Measurements from ENCODE around the gene SLC29A3.
"Not testable (repeated sequence)": the region's sequence is repeated elsewhere in the genome, so short reads cannot be mapped to it uniquely, and the experiment has no call there.

The SLC29A3 gene

DNA sequence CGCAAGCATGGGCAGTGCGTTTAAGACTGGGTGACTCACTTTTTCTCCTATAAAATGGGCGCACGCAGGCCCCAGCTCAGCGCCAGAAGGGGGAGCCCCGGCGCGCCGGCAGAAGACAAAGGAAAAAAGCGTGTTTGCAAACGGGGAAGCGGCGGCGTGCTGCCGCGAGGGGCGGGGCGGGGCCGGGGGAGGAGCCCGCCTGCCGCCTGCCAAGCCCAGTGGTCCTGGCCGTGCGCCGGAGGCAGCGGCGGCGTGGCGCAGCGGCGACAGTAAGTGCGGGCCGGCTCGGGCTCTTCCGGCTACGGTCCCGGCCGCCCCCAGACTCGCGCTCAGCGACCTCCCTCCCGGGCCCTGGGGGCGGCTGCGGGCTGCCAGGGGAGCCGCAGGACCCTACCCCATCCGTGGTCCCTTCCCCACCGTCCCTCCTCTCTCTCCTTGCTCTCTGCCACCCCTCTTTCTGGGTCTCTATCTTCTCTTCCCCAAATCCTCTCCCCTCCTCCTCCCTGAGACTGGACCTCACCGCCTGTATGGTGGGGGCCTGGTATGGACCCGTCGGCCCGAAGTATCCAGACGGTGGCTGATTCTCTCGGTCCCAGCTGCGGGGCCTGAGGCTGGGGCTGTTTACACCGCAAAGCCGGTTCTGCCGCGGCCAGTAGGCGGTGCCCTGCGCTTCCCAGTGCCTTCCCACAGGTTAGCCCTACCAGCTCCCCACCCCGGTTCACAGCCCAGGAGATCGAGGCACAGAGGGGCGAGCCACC, at the start of gene SLC29A3:
SLC29A3 (plus strand) TSS at position 218 of the 758 bp plus-strand sequence; CDS start at position 269, 51 bp downstream.
- Histone ChIP-seq H3K27ac (ENCODE audit: low read depth, low read length) (peak within 1 kb of the TSS; percentile 74), H3K4me3 (ENCODE audit: low read depth, low read length) (peak within 1 kb of the TSS; percentile 79), H3K9me3 (ENCODE audit: control insufficient read depth, insufficient read depth, low read length) (no peaks in the 10 kb centered on the region), H3K9ac (ENCODE audit: low read depth, low read length) (peak within 1 kb of the TSS; percentile 73), H3K36me3 (ENCODE audit: control insufficient read depth, insufficient read depth, low read length) (peaks cover 15% of the 10 kb centered on the region), H3K27me3 (ENCODE audit: control insufficient read depth, insufficient read depth, low read length) (no peaks in the 10 kb centered on the region), H3K4me1 (ENCODE audit: control insufficient read depth, insufficient read depth, low read length) (peaks cover 10% of the 10 kb centered on the region)

DNA sequence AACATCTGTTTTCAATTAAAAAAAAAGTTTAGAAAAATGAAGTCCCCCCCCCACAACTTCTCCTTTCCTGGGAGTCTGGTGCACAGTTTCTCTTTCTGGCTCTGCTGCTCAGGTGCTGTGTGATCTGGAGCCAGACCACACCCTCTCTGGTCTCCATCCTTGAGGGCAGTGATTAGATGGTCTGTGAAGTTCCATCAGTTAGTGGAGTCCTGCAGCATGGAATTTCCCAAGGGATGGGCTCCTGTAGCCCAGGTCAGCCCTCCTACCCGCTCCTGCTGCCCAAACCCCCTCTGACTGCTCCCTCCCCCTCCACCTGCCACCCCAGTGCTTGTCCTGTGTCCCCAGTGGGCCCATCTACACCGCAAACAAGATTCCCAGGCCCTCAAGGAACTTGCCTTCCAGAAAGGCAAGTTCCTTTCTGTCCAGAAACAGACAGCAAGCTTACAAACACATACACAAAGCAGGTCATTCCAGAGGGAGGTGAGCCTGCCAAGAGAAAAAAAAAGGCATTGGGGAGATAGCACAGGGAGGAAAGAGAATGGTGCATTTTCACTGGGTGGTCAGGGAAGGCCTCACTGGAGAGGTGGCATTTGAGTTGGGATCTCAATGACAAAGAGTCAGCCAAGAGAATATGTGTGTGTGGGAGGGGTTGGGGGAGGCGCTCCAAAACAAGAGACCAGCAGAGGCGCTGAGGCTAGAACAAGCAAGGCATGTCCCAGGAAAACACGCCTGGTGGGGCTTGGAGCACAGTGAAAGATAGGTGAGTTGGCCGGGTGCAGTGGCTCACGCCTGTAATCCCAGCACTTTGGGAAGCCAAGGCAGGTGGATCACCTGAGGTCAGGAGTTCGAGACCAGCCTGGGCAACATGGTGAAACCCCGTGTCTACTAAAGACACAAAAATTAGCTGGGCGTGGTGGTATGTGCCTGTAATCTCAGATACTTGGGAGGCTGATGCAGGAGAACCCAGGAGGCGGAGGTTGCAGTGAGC, 49.5 kb upstream of the SLC29A3 start:
- peak overlapping the region; percentile 22; the same call in 1 of the 2 replicates for H3K4me3 ChIP-seq (ENCODE audit: low read depth, low read length)
- H3K9me3 ChIP-seq (ENCODE audit: control insufficient read depth, insufficient read depth, low read length): no peaks in the 10 kb centered on the region
- peaks cover 11% of the 10 kb centered on the region for H3K4me1 ChIP-seq (ENCODE audit: control insufficient read depth, insufficient read depth, low read length)
- H3K27ac ChIP-seq (ENCODE audit: low read depth, low read length): peak overlapping the region; percentile 94
- H3K9ac ChIP-seq (ENCODE audit: low read depth, low read length): no peak overlapping the region
- H3K36me3 ChIP-seq (ENCODE audit: control insufficient read depth, insufficient read depth, low read length): no peaks in the 10 kb centered on the region
- no peaks in the 10 kb centered on the region for H3K27me3 ChIP-seq (ENCODE audit: control insufficient read depth, insufficient read depth, low read length)

- H3K27ac ChIP-seq (ENCODE audit: low read depth, low read length): peak overlapping the region; percentile 94
- no peak overlapping the region for H3K9ac ChIP-seq (ENCODE audit: low read depth, low read length)
- no peaks in the 10 kb centered on the region for H3K27me3 ChIP-seq (ENCODE audit: control insufficient read depth, insufficient read depth, low read length)
- H3K4me1 ChIP-seq (ENCODE audit: control insufficient read depth, insufficient read depth, low read length): peaks cover 11% of the 10 kb centered on the region
- H3K4me3 ChIP-seq (ENCODE audit: low read depth, low read length): no peak overlapping the region
- no peaks in the 10 kb centered on the region for H3K9me3 ChIP-seq (ENCODE audit: control insufficient read depth, insufficient read depth, low read length)
- no peaks in the 10 kb centered on the region for H3K36me3 ChIP-seq (ENCODE audit: control insufficient read depth, insufficient read depth, low read length)
Measured at GRCh38 chr10:71270301-71271220, 48.5 kb upstream of the SLC29A3 start.

DNA sequence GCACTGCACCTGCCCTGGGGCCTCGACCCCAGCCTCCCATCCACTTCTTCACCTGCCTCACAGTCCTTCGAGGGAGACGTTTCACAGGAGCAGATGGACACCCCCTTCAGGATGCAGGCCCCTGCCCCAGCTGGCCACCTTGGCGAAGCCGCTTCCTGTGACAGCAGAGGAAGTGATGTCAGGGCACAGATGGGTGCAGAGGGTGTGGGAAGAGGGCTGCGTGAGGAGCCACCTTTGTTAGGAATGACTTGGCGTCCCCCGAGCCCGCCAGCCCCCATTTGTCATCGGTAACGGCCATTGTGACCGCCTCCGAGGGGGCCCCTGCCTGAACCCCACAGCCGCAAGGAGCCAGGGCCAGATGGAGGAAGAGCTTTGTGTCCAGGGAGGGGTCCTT, 47.4 kb upstream of the SLC29A3 start:
- Histone ChIP-seq H3K27me3 (ENCODE audit: control insufficient read depth, insufficient read depth, low read length) (no peaks in the 10 kb centered on the region), H3K36me3 (ENCODE audit: control insufficient read depth, insufficient read depth, low read length) (no peaks in the 10 kb centered on the region), H3K9ac (ENCODE audit: low read depth, low read length) (no peak overlapping the region), H3K27ac (ENCODE audit: low read depth, low read length) (no peak overlapping the region), H3K9me3 (ENCODE audit: control insufficient read depth, insufficient read depth, low read length) (no peaks in the 10 kb centered on the region), H3K4me1 (ENCODE audit: control insufficient read depth, insufficient read depth, low read length) (peaks cover 11% of the 10 kb centered on the region), H3K4me3 (ENCODE audit: low read depth, low read length) (no peak overlapping the region)

DNA sequence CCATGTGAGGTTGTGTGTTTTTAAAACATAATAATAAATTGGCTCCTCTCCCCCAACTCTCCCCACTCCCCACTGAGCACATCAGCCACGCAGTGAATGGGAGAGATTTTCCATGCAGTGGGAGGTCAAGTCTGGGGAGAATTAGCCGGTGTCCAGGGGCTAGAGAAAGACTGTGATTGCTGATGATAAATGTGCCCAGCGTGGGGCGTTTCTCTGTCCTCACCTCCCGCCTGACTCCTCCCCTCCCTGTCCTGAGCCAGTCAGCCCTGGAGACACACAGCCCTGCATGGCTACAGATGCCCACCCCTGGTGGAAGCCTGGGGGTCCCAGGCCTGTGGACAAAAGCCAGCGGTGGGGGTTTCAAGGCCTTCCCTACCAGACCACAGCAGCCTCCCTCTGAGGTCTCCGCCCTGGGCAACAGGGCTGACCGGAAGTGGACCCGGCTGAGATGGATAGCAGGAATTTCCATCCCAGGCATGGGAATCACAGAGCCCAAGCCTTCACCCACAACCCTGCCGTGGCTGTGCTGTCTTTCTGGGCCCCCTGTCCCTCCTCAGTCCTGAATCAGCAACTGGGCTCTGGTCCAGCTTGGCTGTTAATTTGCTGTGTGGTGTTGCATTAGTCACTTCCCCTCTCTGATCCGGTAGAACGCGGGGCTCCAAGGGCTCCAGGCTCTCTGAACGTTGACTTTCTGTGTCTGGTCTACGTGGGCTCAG, 46.8 kb upstream of the SLC29A3 start:
- Histone ChIP-seq H3K27ac (ENCODE audit: low read depth, low read length) (no peak overlapping the region), H3K4me1 (ENCODE audit: control insufficient read depth, insufficient read depth, low read length) (peaks cover 11% of the 10 kb centered on the region), H3K9ac (ENCODE audit: low read depth, low read length) (no peak overlapping the region), H3K9me3 (ENCODE audit: control insufficient read depth, insufficient read depth, low read length) (no peaks in the 10 kb centered on the region), H3K36me3 (ENCODE audit: control insufficient read depth, insufficient read depth, low read length) (no peaks in the 10 kb centered on the region), H3K27me3 (ENCODE audit: control insufficient read depth, insufficient read depth, low read length) (no peaks in the 10 kb centered on the region), H3K4me3 (ENCODE audit: low read depth, low read length) (no peak overlapping the region)

DNA sequence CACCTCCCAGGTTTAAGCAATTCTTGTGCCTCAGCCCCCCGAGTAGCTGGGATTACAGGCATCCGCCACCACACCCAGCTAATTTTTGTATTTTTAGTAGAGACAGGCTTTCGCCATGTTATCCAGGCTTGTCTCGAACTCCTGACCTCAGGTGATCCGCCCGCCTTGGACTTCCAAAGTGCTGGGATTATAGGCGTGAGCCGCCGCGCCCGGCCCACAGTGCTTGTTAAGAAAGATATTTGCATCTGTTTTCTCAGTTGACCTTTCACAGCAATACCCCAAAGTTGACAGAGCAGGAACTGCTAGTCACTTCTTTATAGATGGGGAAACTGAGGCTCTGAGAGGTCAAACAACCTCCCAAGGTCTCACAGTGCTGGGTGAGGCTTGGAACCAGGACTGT, 46.1 kb upstream of the SLC29A3 start:
- not testable (repeated sequence) for H3K9ac ChIP-seq (ENCODE audit: low read depth, low read length); H3K9me3 ChIP-seq (ENCODE audit: control insufficient read depth, insufficient read depth, low read length); H3K27me3 ChIP-seq (ENCODE audit: control insufficient read depth, insufficient read depth, low read length); H3K36me3 ChIP-seq (ENCODE audit: control insufficient read depth, insufficient read depth, low read length); H3K27ac ChIP-seq (ENCODE audit: low read depth, low read length); H3K4me3 ChIP-seq (ENCODE audit: low read depth, low read length)
- H3K4me1 ChIP-seq (ENCODE audit: control insufficient read depth, insufficient read depth, low read length): peaks cover 11% of the 10 kb centered on the region

GRCh38 chr10:71273506-71273905, 45.6 kb upstream of the SLC29A3 start:
- Histone ChIP-seq H3K27ac (ENCODE audit: low read depth, low read length) (no peak overlapping the region), H3K36me3 (ENCODE audit: control insufficient read depth, insufficient read depth, low read length) (no peaks in the 10 kb centered on the region)

GRCh38 chr10:71274901-71275796, 43.9 kb upstream of the SLC29A3 start:
- Histone ChIP-seq H3K4me3 (ENCODE audit: low read depth, low read length) (no peak overlapping the region), H3K9me3 (ENCODE audit: control insufficient read depth, insufficient read depth, low read length) (no peaks in the 10 kb centered on the region), H3K9ac (ENCODE audit: low read depth, low read length) (no peak overlapping the region), H3K4me1 (ENCODE audit: control insufficient read depth, insufficient read depth, low read length) (peaks cover 10% of the 10 kb centered on the region), H3K27me3 (ENCODE audit: control insufficient read depth, insufficient read depth, low read length) (no peaks in the 10 kb centered on the region), H3K27ac (ENCODE audit: low read depth, low read length) (no peak overlapping the region), H3K36me3 (ENCODE audit: control insufficient read depth, insufficient read depth, low read length) (0 out of 2 replicates have a peak, but pooled peaks cover 3% of the 10 kb centered on the region)

More at GRCh38 chr10:71273506-71273905, 45.6 kb upstream of the SLC29A3 start:
- Histone ChIP-seq H3K27me3 (ENCODE audit: control insufficient read depth, insufficient read depth, low read length) (no peaks in the 10 kb centered on the region), H3K4me3 (ENCODE audit: low read depth, low read length) (no peak overlapping the region), H3K9me3 (ENCODE audit: control insufficient read depth, insufficient read depth, low read length) (no peaks in the 10 kb centered on the region), H3K4me1 (ENCODE audit: control insufficient read depth, insufficient read depth, low read length) (peaks cover 11% of the 10 kb centered on the region), H3K9ac (ENCODE audit: low read depth, low read length) (no peak overlapping the region)

DNA sequence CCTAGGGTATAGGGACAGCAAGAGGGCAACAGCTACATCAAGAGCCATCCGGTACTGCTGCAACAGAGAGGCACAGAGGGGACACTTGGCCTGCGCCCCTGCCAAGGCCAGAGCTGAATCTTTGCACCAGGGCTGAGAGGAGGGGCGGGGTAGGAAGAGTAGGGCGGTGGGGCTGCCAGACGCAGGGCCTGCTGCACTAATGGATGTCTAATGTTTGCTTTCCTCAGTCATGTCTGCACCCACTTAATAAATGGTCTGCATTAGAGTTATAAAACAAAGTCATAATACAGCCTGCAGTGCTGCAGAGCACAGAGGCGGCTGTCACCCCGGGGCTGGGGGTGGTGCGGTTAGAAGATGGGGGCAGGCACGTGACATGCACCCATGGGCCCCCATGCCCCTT, 42.2 kb upstream of the SLC29A3 start:
- H3K36me3 ChIP-seq (ENCODE audit: control insufficient read depth, insufficient read depth, low read length): peaks cover 8% of the 10 kb centered on the region
- no peak overlapping the region for H3K27ac ChIP-seq (ENCODE audit: low read depth, low read length)
- peaks cover 10% of the 10 kb centered on the region for H3K4me1 ChIP-seq (ENCODE audit: control insufficient read depth, insufficient read depth, low read length)
- H3K4me3 ChIP-seq (ENCODE audit: low read depth, low read length): no peak overlapping the region
- H3K9ac ChIP-seq (ENCODE audit: low read depth, low read length): no peak overlapping the region
- H3K9me3 ChIP-seq (ENCODE audit: control insufficient read depth, insufficient read depth, low read length): no peaks in the 10 kb centered on the region
- H3K27me3 ChIP-seq (ENCODE audit: control insufficient read depth, insufficient read depth, low read length): no peaks in the 10 kb centered on the region
